Astrocyte (in vitro differentiated cells and primary cell): Measurements from ENCODE around the gene GLT1D1.

ENCODE experiments used
- CTCF ChIP-seq: IDR thresholded peaks from 2 replicates; pipeline ENCODE4 v1.5.1; 2011; ENCODE audit warnings: low read depth, mild to moderate bottlenecking, inconsistent platforms, low read length, moderate library complexity; ENCODE audit not compliant: insufficient read depth
- EZH2 ChIP-seq: IDR thresholded peaks from 2 replicates; pipeline ENCODE4 v1.6.1; 2012; ENCODE audit warnings: mild to moderate bottlenecking, low read length, inconsistent platforms; ENCODE audit not compliant: insufficient read depth

GRCh38 chr12:128995619-128996018 lies 142.3 kb downstream of the GLT1D1 start:
- TF ChIP-seq CTCF (no peak), EZH2 (no peak)
